Stimulated activated naive CD8-positive, alpha-beta T cell treated with anti-CD3 and anti-CD28 coated beads, Interleukin-15, Interleukin-2, amounts not matched to agents 100 ng/mL and 50 ng/mL, for 24 hours (primary cell): ENCODE data around the gene MAN2B2.

Experiments used
- H3K27ac Mint-ChIP-seq: one replicate; pipeline ENCODE4 v1.8.0; 2021; ENCODE audit warnings: mild to moderate bottlenecking, mixed read lengths
- H3K27me3 Mint-ChIP-seq: one replicate; pipeline ENCODE4 v1.8.0; 2021; ENCODE audit warnings: mixed read lengths
- H3K36me3 Mint-ChIP-seq: one replicate; pipeline ENCODE4 v1.8.0; 2021; ENCODE audit warnings: low read depth, mixed read lengths
- H3K4me1 Mint-ChIP-seq: one replicate; pipeline ENCODE4 v1.8.0; 2021; ENCODE audit warnings: low read depth, mixed read lengths
- H3K4me3 Mint-ChIP-seq: one replicate; pipeline ENCODE4 v1.8.0; 2021; ENCODE audit warnings: mild to moderate bottlenecking, mixed read lengths
- H3K9me3 Mint-ChIP-seq: one replicate; pipeline ENCODE4 v1.8.0; 2021; ENCODE audit warnings: mixed read lengths

MAN2B2 gene

GRCh38 chr4:6571608-6572007 is 3.4 kb upstream of the MAN2B2 start:
- Mint-ChIP-seq H3K36me3 (no peaks in the 10 kb centered on the region), H3K4me1 (peaks cover 9% of the 10 kb centered on the region), H3K27me3 (peaks cover 3% of the 10 kb centered on the region), H3K27ac (no peak overlapping the region), H3K4me3 (no peak overlapping the region), H3K9me3 (no peaks in the 10 kb centered on the region)

- Mint-ChIP-seq H3K4me3 (no peak overlapping the region), H3K4me1 (peaks cover 9% of the 10 kb centered on the region), H3K27me3 (no peaks in the 10 kb centered on the region), H3K36me3 (peaks cover 8% of the 10 kb centered on the region), H3K9me3 (no peaks in the 10 kb centered on the region), H3K27ac (no peak overlapping the region)
Measured at GRCh38 chr4:6573551-6573950, 1.4 kb upstream of the MAN2B2 start.

- H3K27me3 Mint-ChIP-seq = no peaks in the 10 kb centered on the region
- H3K9me3 Mint-ChIP-seq = no peaks in the 10 kb centered on the region
- H3K36me3 Mint-ChIP-seq = peaks cover 12% of the 10 kb centered on the region
- H3K27ac Mint-ChIP-seq = peak overlapping the region; percentile 72
- peaks cover 9% of the 10 kb centered on the region for H3K4me1 Mint-ChIP-seq
- peak overlapping the region; percentile 85 for H3K4me3 Mint-ChIP-seq
Measured at GRCh38 chr4:6573986-6574746, 823 bp upstream of the MAN2B2 start.

- peaks cover 27% of the 10 kb centered on the region for H3K36me3 Mint-ChIP-seq
- H3K4me1 Mint-ChIP-seq = peaks cover 13% of the 10 kb centered on the region
- H3K27ac Mint-ChIP-seq = peak overlapping the region; percentile 61
- peak overlapping the region; percentile 85 for H3K4me3 Mint-ChIP-seq
- H3K27me3 Mint-ChIP-seq = no peaks in the 10 kb centered on the region
- H3K9me3 Mint-ChIP-seq = no peaks in the 10 kb centered on the region
Measured at GRCh38 chr4:6575503-6576240, 683 bp downstream of the MAN2B2 start.

GRCh38 chr4:6576512-6576911 is 1.5 kb downstream of the MAN2B2 start:
- Mint-ChIP-seq H3K9me3 (no peaks in the 10 kb centered on the region), H3K27ac (no peak overlapping the region), H3K36me3 (peaks cover 34% of the 10 kb centered on the region), H3K4me1 (peaks cover 13% of the 10 kb centered on the region), H3K4me3 (no peak overlapping the region), H3K27me3 (no peaks in the 10 kb centered on the region)

GRCh38 chr4:6576932-6577331 is 1.9 kb downstream of the MAN2B2 start:
- Mint-ChIP-seq H3K9me3 (no peaks in the 10 kb centered on the region), H3K27ac (no peak overlapping the region), H3K4me3 (no peak overlapping the region), H3K27me3 (no peaks in the 10 kb centered on the region), H3K36me3 (peaks cover 36% of the 10 kb centered on the region), H3K4me1 (peaks cover 13% of the 10 kb centered on the region)

- Mint-ChIP-seq H3K27me3 (no peaks in the 10 kb centered on the region), H3K4me1 (peaks cover 13% of the 10 kb centered on the region), H3K27ac (no peak overlapping the region), H3K36me3 (peaks cover 40% of the 10 kb centered on the region), H3K4me3 (no peak overlapping the region), H3K9me3 (no peaks in the 10 kb centered on the region)
Measured at GRCh38 chr4:6577409-6577808, 2.4 kb downstream of the MAN2B2 start.

GRCh38 chr4:6578221-6578620 is 3.2 kb downstream of the MAN2B2 start:
- Mint-ChIP-seq H3K27ac (no peak overlapping the region), H3K27me3 (no peaks in the 10 kb centered on the region), H3K9me3 (peaks cover 4% of the 10 kb centered on the region), H3K4me3 (no peak overlapping the region), H3K4me1 (peaks cover 13% of the 10 kb centered on the region), H3K36me3 (peaks cover 46% of the 10 kb centered on the region)

- Mint-ChIP-seq H3K4me3 (no peak overlapping the region), H3K4me1 (peaks cover 8% of the 10 kb centered on the region), H3K9me3 (peaks cover 4% of the 10 kb centered on the region), H3K36me3 (peaks cover 64% of the 10 kb centered on the region), H3K27ac (peak overlapping the region; percentile 55), H3K27me3 (no peaks in the 10 kb centered on the region)
Measured at GRCh38 chr4:6580353-6580752, 5.4 kb downstream of the MAN2B2 start.

- Mint-ChIP-seq H3K27ac (no peak overlapping the region), H3K36me3 (peaks cover 67% of the 10 kb centered on the region), H3K4me3 (no peak overlapping the region), H3K27me3 (no peaks in the 10 kb centered on the region), H3K4me1 (peaks cover 4% of the 10 kb centered on the region), H3K9me3 (peaks cover 4% of the 10 kb centered on the region)
Measured at GRCh38 chr4:6581566-6582121, 6.7 kb downstream of the MAN2B2 start.

- H3K27me3 Mint-ChIP-seq = no peaks in the 10 kb centered on the region
- peaks cover 62% of the 10 kb centered on the region for H3K36me3 Mint-ChIP-seq
- peaks cover 4% of the 10 kb centered on the region for H3K4me1 Mint-ChIP-seq
- H3K4me3 Mint-ChIP-seq = no peak overlapping the region
- H3K9me3 Mint-ChIP-seq = peaks cover 4% of the 10 kb centered on the region
- no peak overlapping the region for H3K27ac Mint-ChIP-seq
Measured at GRCh38 chr4:6582889-6583490, 8.0 kb downstream of the MAN2B2 start.

GRCh38 chr4:6584865-6585264 is 9.9 kb downstream of the MAN2B2 start:
- Mint-ChIP-seq H3K4me1 (no peaks in the 10 kb centered on the region), H3K4me3 (no peak overlapping the region), H3K27ac (no peak overlapping the region), H3K36me3 (peaks cover 47% of the 10 kb centered on the region), H3K27me3 (no peaks in the 10 kb centered on the region), H3K9me3 (peaks cover 4% of the 10 kb centered on the region)

- Mint-ChIP-seq H3K36me3 (peaks cover 31% of the 10 kb centered on the region), H3K4me1 (no peaks in the 10 kb centered on the region), H3K27me3 (no peaks in the 10 kb centered on the region), H3K4me3 (no peak overlapping the region), H3K9me3 (peaks cover 4% of the 10 kb centered on the region), H3K27ac (no peak overlapping the region)
Measured at GRCh38 chr4:6586715-6587325, 11.8 kb downstream of the MAN2B2 start.

- Mint-ChIP-seq H3K27me3 (no peaks in the 10 kb centered on the region), H3K4me3 (no peak overlapping the region), H3K9me3 (no peaks in the 10 kb centered on the region), H3K4me1 (no peaks in the 10 kb centered on the region), H3K36me3 (peaks cover 8% of the 10 kb centered on the region), H3K27ac (no peak overlapping the region)
Measured at GRCh38 chr4:6589444-6589843, 14.5 kb downstream of the MAN2B2 start.

- Mint-ChIP-seq H3K4me1 (no peaks in the 10 kb centered on the region), H3K27ac (no peak overlapping the region), H3K27me3 (no peaks in the 10 kb centered on the region), H3K4me3 (no peak overlapping the region), H3K9me3 (no peaks in the 10 kb centered on the region), H3K36me3 (peaks cover 3% of the 10 kb centered on the region)
Measured at GRCh38 chr4:6591313-6591712, 16.3 kb downstream of the MAN2B2 start.
